ENCODE results near the gene TREH. TPM values are rescaled to one million over a fixed set of nuclear protein-coding genes. Genes with fewer than 3 reads are reported as not detected.

The TREH gene
- total and polyA plus RNA-seq, 2 of the 8 experiments (the other 6 are each of a cell fraction or from before 2014, with no cell fraction given) = 0.03 TPM; not detected in 1

DNA sequence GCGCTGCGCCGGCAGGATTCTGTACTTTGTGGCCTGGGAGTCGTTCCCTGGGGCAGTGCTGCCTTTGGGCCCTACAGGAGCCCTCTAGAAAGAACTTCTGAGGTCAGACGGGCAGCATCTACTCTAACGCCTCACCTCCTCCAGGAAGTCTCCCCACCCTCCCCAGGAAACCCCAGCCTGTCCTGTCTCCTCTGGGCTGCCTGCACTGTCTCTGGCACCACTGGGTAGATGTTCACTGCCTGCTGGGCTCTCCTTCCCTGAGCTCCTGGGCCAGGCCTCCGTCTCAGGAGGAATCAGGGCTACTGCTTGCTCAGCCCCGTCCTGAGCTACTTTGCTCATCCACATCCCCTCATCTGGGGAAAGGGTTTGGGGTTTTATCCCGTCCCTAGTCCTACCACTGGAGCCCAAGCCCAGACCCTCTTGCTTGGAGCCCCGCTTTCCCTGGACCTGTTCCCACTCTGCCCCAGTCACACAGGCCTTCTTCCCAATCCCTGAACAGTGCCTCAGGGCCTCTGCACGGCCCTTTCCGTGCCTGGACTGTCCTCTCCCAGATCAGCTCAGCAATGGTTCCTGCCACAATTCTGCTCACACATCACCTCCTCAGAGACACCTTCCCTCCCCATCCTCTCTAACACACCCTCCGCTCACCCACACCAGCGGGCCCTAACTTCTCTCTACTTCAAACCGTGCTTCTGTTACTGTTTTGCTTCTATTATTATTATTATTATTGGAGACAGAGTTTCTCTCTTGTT, 11.3 kb upstream of the TREH start (continued):
- no peak for TF ChIP-seq SP4 (IDR thresholded peaks at IDR 0.05; ENCODE audit: low read length)
- no peak for TF ChIP-seq CBX8 (IDR thresholded peaks at IDR 0.05; ENCODE audit: borderline replicate concordance, low read depth, low read length)
- TF ChIP-seq TEAD4 (IDR thresholded peaks at IDR 0.05; ENCODE audit: low read depth, low read length) = no peak
